ENCODE data around the gene ZYX.
"Not testable (repeated sequence)": the region's sequence is repeated elsewhere in the genome, so short reads cannot be mapped to it uniquely, and the experiment has no call there.

Gene ZYX

DNA sequence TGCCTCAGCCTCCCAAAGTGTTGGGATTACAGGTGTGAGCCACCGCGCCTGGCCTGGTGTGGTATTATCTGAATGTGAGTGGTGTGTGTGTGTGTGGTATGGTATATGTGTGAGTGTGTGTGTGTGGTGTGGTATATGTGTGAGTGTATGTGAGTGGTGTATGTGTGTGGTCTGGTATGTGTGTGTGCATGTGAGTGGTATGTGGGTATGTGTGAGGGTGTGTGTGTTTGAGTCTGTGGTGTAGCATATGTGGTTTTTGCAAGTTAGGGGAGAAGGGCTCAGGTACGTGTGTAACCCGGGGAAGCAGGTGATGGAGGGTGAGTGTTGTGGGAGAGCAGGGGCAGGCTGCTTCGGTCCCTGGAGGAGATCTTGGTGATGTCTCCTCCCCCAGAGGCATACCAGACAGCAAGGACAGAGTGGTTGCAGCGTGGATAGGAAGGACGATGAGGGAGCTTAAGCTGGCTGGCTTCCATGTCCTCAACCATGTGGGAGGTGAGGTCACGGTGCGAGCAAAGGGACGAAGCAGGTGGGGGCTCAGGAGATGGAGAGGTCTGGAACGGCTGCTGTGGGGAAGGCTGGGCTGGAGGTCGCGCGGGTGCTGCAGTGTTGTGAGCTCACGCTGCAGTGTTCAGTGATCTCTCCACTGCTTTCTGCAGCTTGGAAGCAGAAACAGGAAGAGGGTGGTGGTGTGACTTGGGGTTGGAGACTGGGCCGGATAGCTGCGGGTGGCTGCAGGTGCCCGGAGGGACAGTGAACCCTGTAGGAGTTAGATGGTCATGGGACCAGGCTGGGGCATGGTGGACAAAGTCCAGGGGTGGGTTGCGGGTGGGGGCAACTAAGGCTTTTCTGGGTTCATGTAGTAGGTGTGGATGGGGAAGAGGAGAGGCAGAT is 5.0 kb downstream of the ZYX start:
- DNase-seq, result peak; percentile 71

DNA sequence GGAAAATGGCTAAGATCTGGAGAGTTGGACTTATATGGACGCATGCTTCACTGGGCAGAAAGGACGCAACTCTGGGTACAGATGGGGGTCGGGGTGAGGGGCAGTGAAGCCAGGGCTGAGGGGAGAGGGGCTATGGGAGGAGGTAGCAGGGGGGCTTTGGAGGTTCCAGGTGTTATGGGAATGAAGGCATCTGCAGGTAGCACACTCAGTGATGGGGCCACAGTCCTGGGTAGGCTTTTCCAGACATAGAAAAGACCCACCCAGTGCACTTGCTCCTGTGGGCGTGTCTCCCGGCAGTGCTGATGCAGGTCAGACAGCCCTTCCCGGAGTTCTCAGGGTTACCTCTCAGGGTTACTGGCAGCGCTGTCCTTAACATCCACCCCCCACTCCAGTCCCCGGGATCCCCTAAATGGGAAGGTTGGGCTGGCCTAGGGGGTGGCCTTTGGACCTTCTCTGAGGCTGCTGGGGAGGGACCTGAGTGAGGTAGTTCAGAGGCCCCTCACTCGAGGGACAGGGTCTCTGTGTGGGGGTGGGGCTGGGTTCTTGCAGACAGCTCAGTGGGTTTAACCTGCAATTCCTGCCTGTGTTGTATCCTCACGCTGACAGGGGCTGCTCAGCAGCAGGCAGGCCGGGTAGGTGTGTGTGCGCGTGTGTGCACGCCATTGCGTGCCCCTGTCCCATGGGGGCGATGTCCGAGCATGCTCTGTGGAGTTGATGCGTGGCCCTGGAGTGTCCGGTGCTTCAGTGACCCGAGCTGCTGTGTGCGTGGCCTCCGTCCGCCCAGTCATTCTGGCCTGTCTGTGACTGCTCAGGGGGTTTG is 6.2 kb downstream of the ZYX start:
- DNase-seq, result no peak

DNA sequence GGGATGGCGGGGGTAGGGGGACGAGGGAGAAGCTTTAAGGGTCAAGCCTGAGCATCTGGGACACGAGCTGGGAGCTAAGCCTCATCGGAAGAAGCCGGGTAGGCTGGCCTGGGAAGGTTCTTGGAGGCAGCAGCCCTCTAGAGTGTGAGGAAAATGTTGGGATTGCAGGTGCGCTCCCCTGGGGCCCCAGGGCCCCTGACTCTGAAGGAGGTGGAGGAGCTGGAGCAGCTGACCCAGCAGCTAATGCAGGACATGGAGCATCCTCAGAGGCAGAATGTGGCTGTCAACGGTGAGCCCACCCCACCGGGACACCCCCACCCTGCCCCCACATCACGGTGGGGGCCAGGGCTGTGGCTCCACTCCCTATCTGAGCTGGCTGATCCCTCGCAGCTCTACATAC is 6.9 kb downstream of the ZYX start:
- DNase-seq, result no peak

DNA sequence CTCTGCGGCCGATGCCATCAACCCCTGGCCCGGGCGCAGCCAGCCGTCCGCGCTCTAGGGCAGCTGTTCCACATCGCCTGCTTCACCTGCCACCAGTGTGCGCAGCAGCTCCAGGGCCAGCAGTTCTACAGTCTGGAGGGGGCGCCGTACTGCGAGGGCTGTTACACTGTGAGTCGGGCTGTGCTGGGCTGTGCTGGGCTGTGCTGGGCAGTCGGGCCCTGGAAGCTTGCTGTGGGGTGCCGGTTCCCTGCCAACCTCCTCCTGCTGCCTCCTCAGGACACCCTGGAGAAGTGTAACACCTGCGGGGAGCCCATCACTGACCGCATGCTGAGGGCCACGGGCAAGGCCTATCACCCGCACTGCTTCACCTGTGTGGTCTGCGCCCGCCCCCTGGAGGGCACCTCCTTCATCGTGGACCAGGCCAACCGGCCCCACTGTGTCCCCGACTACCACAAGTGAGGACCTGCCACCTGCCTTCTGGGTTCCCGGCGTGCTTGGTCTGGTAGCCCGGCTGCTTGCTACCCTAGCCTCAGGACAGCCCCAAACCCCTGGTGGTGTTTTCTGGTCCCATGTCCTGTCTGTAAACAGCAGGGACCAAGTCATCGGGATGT is 7.5 kb downstream of the ZYX start:
- no peak for DNase-seq

DNA sequence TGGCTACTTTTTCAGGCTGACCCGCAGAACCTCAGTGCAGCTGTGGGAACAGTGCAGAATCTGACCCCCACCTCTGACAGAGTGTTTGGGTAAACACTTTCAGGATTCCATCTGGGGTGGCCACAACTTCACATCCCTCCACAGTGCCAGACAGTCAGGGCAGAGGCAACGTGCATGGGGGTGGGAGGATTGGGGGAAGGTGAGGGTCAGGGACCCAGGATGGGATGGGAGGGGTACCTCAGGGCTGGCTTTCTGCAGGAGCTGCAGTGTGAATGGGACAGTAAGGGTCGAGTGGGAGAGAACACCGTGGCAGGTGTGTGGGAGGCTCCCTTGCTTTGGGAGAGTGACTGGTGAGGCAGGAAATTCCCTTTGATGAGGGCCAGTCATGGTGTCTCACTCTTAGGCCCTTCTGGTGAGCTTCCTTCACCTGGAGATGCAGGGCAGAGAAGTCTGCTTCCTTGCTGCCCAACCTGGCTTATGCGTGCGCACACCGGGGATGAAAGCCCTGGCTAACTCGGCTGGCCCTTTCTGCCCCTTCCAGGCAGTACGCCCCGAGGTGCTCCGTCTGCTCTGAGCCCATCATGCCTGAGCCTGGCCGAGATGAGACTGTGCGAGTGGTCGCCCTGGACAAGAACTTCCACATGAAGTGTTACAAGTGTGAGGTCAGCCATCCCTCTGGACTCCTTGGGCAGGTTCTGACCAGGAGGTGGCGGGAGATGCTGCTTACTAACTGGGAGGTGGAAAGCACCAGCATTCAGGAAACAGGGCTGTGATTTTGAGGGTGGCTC is 8.4 kb downstream of the ZYX start:
- DNase-seq, result no peak

DNA sequence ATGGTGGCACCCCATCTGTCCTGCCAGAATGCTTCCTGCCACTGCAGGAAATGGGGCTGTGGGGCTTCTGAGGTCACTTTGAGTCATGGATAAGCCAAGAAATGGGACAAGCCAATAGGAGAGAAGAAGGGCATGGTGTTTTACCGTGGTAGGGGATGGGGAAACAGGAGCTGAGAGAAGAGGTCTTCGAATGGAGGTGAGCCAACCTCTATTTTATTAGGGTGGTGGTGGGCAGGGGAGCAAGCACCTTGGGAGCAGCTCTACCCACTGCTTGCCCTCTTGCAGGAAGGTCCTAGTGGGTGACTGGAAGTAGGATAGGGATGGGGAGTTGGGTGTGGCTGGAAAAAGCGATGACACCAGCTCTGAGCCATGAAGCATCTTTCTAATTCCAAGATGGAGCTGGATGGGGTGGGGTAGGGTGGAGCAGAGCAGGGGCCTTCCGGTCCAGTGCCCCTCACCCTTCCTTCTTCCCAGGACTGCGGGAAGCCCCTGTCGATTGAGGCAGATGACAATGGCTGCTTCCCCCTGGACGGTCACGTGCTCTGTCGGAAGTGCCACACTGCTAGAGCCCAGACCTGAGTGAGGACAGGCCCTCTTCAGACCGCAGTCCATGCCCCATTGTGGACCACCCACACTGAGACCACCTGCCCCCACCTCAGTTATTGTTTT is 9.1 kb downstream of the ZYX start:
- no peak for DNase-seq

DNA sequence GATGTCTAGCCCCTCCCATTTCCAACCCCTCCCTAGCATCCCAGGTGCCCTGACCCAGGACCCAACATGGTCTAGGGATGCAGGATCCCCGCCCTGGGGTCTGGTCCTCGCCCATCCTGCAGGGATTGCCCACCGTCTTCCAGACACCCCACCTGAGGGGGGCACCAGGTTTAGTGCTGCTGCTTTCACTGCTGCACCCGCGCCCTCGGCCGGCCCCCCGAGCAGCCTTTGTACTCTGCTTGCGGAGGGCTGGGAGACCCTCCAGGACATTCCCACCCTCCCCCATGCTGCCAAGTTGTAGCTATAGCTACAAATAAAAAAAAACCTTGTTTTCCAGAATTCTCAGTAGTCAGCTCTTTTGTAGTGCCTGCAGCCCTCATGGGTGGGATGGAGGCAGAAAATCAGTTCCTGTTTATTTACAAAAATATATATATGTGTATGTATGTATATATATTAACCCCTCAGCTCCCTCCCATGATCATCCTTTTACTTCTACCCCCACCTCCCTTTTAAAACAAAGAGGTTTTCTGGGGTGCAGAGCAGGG is 9.7 kb downstream of the ZYX start:
- no peak for DNase-seq

DNA sequence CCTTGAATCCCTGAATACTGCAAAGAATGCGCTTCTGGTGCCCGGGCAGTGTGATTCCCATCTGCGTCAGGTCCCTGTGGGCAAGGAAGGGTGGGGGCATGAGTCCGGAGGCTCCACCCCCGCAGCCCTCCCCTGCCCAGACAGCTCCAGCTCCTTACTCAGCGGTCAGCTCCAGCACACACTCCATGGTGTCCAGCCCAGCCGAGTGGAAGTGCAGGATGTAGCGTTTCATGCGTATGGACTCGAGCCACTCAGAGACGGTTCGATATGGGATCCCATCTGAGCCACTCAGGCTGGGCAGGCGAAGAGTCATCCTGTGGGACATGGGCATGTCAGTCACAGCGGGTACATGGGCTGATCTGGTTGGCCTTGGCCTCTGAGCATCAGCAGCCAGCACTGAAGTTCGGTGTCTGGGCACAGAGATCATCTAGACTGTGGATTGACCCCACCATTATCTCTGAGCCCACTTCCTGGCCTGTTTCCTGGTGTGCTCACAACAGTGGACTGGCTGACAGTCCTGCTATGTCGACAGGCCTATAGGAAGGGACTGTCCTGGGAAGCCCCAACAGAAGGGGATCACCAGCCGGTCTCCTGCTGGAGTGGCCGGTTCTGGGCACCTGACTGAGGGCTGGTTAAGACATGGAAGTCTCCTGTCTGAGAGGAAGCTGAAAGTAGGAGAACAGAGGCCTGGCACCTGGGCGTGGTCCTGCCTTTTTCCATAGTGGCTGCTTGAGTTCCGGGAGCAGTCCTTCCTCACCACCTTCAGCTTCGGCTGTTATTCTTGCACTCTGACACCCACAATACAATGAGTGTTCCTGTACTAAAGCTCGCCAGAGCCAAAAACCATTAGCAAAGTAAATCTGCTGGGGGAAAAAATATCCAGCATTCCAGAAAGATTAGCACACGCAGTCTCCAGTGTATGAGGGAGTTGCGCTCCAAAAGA is 10.6 kb downstream of the ZYX start:
- DNase-seq, result peak; percentile 67

DNA sequence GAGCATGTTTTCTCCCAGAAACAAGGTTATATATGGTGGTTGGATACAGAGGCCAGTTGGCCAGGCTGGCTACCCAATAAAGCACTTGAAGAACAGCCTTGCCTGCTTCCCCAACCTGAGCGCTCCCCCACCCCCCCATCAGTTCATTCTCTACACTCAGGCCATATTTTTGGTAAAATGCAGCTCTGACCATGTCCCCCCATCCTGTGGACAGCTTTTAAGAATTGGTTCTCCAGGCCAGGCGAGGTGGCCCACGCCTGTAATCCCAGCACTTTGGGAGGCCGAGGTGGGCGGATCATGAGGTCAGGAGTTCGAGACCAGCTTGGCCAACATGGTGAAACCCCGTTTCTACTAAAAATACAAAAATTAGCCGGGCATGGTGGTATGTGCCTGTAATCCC is 11.3 kb downstream of the ZYX start:
- not testable (repeated sequence) for DNase-seq

DNA sequence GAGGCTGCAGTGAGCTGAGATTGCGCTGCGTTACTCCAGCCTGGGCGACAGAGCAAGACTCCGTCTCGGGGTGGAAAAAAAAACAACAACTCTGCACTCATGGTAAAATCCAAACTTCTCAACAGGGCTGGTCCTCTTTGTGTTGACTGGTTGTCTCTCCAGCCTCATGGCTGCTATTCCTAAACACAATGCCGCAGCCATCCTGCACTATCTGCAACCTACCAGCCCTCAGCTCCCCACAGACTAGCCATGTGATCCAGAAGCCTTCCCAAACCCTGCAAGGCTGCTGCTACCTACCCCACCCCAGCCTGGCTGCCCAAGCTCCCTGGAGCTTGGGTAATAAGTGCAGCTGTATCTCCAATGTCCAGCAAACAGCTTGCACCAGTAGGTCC is 11.7 kb downstream of the ZYX start:
- no peak for DNase-seq

DNA sequence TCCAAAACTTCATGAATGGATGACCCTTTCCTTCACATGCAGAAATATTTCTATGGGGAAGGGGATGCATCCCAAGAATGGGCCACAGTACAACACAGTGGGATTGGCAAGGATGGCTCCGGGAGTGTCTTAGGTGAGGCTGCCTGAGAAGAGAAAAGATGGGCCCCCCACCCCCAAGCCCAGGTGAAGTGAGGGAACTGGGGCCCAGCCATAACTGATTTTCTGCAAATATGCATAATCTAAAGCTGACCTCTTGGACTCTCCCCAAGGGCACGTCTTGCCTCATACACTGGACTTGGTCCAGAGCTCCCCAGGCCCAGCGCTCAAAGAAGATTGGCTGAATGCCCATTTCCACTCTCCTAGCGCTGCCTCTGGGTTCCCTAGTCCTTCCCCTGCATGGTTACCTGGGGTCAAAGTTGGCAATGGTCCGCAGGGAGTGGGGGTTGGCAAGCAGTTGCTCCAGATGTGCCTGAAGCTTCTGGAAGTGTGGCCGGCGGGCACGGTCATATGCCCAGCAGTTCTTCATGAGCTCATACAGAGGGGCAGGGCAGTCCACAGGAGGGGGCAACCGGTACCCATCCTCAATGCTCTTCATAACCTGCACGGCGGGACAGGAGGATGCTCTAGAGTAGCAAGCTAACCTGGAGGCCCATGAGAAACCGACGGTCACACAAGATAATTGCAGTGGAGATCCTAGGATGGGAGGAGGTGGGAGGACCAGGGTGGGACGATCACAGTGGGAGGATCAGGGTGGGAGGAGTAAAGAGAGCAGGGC is 12.3 kb downstream of the ZYX start:
- no peak for DNase-seq

DNA sequence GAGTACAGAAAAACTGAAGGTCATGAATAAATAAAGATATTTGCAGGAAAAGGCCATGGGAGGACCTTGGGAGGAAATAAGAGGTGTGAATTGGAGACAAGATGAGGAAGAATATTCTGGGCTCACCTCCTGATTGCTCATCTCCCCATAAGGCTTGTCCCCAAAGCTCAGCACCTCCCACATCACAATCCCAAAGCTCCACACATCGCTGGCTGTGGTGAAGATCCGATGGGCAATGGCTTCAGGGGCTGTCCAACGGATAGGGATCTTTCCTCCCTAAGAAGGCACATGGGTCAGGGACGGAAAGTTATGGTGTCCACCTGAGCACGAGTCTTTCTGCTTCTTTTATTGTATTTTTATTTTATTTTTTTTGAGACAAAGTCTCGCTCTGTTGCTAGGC is 12.9 kb downstream of the ZYX start:
- DNase-seq, result no peak

DNA sequence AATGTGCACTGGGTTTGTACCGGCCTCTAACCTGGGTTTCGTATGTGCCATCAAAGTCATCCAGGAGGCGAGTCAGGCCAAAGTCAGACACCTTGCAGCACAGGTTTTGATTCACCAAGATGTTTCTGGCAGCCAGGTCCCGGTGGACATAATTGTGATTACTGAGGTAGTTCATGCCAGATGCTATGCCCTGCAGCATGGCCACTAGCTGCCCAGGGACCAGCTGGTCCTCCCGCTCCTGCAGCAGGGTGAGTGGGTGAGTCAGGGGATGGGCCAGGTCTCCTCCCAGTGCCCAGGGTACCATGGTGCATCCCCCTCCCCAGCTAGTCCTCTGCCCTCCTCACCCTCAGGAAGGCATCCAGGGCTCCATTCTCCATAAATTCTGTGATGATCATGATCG is 13.6 kb downstream of the ZYX start:
- no peak for DNase-seq

DNA sequence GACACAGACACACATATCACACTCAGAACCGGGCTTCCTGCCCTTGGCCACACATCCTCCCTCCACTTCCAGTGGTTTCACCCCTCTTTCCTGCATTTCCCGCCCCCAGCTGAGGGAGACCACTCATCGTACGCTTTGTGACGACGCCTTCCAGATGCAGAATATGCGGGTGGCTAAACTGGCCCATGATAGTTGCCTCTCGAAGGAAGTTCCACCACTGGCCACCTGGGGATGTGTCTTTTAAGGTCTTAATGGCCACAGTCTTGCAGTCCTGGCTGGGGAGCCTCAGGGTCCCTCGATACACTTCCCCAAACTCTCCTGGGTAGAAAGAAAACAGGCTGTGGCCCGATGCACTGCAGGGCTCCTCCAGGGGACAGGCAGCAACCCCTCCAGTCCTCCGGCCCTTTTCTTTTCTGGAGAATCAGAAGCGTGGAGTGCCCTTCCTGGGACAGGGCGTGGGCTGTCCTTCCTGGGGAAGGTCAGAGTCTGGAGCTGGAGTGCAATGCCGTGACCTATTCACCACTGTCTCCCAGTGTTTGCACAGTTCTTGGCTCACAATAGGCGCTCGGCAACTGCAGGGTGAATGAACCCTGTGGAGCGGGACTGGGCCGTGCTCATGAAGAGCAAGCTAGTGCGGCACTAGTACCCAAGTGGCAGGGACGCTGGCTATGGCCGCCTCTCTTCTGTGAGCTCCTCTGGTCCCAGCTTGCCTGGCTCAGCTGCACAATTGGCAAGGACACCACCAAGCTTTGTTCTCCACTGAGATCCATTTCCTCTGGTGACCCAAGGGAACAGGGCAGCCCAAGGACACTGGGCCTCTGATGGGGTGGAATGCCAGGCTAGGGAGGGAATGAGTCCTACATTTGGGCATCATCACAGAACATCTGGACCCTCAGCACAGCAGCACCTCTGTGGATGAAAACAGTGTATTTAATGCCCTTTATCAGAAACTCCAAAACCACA is 14.3 kb downstream of the ZYX start:
- DNase-seq, result peak; percentile 78

DNA sequence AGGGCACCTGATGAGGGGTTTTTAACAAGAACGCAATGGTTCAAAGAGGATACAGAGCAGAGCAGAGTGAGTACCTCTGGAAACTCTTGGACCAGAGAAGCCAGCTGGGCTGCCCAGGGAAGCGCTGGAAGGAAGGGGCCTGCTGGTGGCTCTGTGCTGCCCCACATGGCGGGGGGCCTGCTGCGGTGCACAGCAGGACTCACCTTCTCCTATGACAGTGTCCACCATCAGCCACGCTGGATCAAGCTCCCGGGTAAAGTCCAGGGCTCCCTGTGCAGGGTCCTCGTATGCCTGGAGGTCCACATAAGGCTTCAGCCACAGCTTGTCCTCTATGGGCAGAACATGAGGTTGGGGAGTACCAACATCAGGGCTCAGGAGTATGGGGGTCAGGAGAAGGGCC is 15.0 kb downstream of the ZYX start:
- no peak for DNase-seq

DNA sequence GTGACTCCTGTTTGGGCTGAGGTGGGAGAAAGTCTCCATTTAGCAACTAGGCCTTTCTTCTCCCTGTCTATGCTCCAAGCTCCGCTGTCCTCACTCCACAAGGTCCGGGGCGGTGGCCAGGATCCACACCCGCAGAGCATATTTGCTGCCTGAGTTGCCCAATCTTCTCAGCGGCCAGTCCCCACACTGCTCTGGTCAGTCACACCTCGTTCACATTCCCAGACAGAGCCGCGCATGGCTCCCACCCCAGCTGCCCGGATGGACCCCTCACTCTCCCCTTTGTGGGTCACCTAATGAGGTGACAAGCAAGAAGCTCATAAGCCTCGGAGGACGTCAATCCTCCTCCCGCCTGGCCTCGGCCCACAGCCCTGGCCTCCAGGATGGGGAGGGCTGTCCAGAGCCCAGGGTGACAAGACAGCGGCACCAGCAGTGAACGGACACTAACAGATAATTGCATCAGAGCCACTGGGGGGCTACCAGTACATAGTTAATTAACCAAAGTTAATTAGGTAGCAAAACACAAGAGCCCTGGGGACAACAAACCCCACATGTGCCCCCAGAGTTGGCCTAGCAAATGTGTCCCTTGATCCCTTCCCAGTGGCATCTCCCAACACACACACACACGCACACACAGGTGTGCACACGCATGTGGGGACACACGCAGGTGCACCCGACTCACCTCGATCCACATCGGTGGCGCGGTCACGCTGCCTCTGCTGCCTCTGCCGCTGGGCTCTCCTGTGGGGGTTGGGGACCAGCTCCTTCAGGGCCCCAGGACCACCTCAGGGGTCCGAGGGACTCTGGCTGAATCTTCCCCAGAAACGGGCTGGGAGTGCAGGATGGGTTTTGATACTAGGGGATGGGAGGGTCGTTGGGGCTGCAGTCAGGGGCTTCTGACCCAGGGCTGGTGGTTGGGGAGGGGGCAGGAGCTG is 15.7 kb downstream of the ZYX start:
- DNase-seq, result no peak

DNA sequence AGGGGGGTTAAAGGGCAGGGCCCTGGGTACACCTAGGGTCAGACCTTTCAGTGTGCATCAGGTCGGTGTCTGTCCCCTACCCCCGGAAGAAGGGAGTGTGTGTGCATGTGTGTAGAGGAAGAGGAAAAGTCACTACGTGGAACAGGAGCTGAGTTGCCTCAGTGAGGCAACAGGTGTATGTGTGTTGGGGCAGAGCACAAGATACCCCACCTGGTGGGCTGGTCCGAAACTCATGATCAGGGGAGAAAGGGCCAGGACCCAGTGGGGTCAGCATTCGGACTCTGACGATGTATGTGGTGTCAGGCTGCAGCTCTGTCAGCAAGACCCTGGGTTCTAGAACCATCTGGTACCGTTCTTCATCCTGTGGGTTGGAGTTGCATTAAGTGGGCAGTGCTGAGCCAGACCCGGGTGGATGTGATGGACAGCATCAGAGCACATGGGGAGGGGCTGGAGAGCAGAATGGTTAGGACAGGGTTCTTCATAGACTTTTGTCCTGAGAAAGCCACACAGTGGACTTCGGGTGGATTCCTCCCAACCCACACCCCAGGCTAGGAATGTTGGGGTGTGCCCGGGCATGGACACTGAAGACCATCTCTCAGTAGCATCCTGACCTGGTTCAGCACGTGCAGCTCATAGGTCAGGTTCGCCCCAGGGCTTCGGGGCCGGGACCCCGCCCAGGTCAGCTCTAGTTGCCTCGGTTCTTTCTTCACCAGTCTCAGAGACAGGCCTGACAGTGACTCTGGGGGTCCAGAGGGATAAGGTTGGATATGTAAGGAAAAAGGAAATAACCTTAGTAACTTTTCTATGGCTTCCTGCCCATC is 16.8 kb downstream of the ZYX start:
- DNase-seq, result no peak

Data from hematopoietic multipotent progenitor cell treated with erythropoietin and hydrocortisone succinate and interleukin-3 and kit ligand, for 4 days (in vitro differentiated cells).